GM18909 (cell line): Measurements from ENCODE around the gene SLC17A9.
A peak's percentile ranks its signal among the peaks of the same experiment; 100 is the strongest.
"Not testable (repeated sequence)": the region's sequence is repeated elsewhere in the genome, so short reads cannot be mapped to it uniquely, and the experiment has no call there.

Experiments used
- ATAC-seq: cut with Tn5 transposase; IDR thresholded peaks from one replicate; pipeline ENCODE4 v1.9.1; 2021; ENCODE audit warnings: mild to moderate bottlenecking; ENCODE audit not compliant: unreplicated experiment, poor library complexity

The SLC17A9 gene

GRCh38 chr20:62953839-62954703, 1.6 kb downstream of the SLC17A9 start:
- ATAC-seq = peak; percentile 72

- no peak for ATAC-seq
Observed at GRCh38 chr20:62955519-62956386, 3.2 kb downstream of the SLC17A9 start.

- no peak for ATAC-seq
Observed at GRCh38 chr20:62956387-62957135, 4.1 kb downstream of the SLC17A9 start.

GRCh38 chr20:62957136-62958117, 4.9 kb downstream of the SLC17A9 start:
- ATAC-seq = no peak

- ATAC-seq = no peak
Observed at GRCh38 chr20:62958388-62959100, 6.0 kb downstream of the SLC17A9 start.

- ATAC-seq = no peak
Observed at GRCh38 chr20:62959101-62959971, 6.8 kb downstream of the SLC17A9 start.

GRCh38 chr20:62959998-62960436, 7.5 kb downstream of the SLC17A9 start:
- ATAC-seq = no peak

GRCh38 chr20:62960446-62961309, 8.2 kb downstream of the SLC17A9 start:
- not testable (repeated sequence) for ATAC-seq

GRCh38 chr20:62961310-62961783, 8.8 kb downstream of the SLC17A9 start:
- no peak for ATAC-seq

GRCh38 chr20:62961799-62962198, 9.3 kb downstream of the SLC17A9 start:
- ATAC-seq = no peak

- no peak for ATAC-seq
Observed at GRCh38 chr20:62962221-62962879, 9.8 kb downstream of the SLC17A9 start.

- no peak for ATAC-seq
Observed at GRCh38 chr20:62962891-62963613, 10.5 kb downstream of the SLC17A9 start.

- ATAC-seq = no peak
Observed at GRCh38 chr20:62963614-62964397, 11.3 kb downstream of the SLC17A9 start.

GRCh38 chr20:62964700-62965099, 12.2 kb downstream of the SLC17A9 start:
- ATAC-seq = no peak

- ATAC-seq = no peak
Observed at GRCh38 chr20:62965363-62965771, 12.9 kb downstream of the SLC17A9 start.
